Lower leg skin (tissue), 3 donors: Measurements from ENCODE around the gene ZNF26.

Experiments used
- POLR2A ChIP-seq, 2 donors: fragments of 450-650 bp; IDR thresholded peaks; one replicate each; pipeline ENCODE4 v1.6.1; 2016 to 2017; ENCODE audit warnings: antibody characterized with exemption in 2 of 2, mild to moderate bottlenecking in 1 of 2, moderate library complexity in 1 of 2
- TF ChIP-seq, protein P1 (sequence below), 3 donors: fragments of 450-650 bp; IDR thresholded peaks; one replicate each; pipeline ENCODE4 v1.5.1; 2016; ENCODE audit warnings: antibody characterized with exemption in 3 of 3, mild to moderate bottlenecking in 3 of 3, moderate library complexity in 2 of 3

DNA sequence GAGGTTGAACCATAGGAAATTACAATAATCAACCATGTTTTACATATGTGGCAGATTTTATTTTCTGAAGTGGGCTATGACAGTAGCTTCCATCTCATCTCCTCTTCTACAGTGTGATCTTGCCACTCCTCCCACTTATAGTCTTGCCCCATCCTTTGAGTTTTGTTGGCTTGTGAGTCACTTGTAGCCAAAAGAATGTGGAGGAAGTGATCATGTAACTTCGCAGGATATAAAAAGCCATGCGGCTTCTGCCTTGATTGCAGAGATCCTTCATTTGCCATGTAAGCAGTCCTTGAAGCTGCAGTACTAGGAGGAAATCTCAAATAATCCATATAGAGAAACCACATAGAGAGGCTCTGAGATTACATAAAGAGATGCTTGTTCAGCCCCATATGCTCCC, 37.4 kb downstream of the ZNF26 start:
- TF ChIP-seq, protein P1, sequence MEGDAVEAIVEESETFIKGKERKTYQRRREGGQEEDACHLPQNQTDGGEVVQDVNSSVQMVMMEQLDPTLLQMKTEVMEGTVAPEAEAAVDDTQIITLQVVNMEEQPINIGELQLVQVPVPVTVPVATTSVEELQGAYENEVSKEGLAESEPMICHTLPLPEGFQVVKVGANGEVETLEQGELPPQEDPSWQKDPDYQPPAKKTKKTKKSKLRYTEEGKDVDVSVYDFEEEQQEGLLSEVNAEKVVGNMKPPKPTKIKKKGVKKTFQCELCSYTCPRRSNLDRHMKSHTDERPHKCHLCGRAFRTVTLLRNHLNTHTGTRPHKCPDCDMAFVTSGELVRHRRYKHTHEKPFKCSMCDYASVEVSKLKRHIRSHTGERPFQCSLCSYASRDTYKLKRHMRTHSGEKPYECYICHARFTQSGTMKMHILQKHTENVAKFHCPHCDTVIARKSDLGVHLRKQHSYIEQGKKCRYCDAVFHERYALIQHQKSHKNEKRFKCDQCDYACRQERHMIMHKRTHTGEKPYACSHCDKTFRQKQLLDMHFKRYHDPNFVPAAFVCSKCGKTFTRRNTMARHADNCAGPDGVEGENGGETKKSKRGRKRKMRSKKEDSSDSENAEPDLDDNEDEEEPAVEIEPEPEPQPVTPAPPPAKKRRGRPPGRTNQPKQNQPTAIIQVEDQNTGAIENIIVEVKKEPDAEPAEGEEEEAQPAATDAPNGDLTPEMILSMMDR (IDR thresholded peaks at IDR 0.05), result no peak
- TF ChIP-seq POLR2A (IDR thresholded peaks at IDR 0.05), result no peak
